NOMO-1 (cell line): ENCODE results near the gene LIMS3.
"Not testable (repeated sequence)": the region's sequence is repeated elsewhere in the genome, so short reads cannot be mapped to it uniquely, and the experiment has no call there.

Experiments
- DNase-seq, 2 experiments: peaks; one replicate each; lab custom pipeline; 2025; ENCODE audit not compliant: unreplicated experiment in 2 of 2; lab: John Stamatoyannopoulos, UW

LIMS3 gene

DNA sequence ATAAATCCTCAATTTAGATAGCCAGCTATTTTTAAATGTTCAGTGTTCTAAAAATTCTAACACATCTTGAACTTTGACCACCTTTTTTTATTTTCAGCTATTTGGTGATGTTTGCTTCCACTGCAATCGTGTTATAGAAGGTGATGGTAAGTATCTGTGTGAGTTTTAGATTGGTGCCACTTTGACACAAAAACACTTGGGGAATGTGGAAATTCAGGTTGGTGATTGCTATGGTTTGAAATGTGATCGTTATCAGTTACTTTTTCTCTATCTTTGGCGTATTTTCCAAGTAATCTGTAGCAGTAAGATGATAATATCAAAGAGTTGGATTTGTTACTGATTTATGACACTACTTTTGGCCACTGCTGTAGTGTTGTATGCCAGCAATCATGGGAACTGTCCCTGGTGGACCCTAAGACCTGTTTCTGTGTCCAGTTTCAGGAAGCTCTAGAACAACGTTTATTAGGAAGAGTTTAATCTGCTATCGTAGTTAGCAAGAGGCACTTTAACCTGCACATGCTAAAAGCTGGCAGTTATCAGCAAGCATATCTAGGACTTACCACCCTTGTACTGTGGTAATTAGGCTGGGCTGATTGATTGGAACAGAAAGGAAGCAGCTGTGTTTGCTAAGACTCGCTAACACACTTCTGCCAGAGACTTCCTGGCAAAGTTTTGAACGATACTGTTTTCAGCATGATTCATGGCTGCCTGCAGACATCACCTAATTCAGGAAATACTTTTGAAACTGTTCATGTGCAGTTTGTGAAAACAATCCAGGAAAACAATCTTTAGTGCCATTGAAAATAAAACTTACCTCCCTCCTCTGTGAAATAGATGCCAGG lies 23.3 kb downstream of the LIMS3 start:
- DNase-seq: not testable (repeated sequence)

DNA sequence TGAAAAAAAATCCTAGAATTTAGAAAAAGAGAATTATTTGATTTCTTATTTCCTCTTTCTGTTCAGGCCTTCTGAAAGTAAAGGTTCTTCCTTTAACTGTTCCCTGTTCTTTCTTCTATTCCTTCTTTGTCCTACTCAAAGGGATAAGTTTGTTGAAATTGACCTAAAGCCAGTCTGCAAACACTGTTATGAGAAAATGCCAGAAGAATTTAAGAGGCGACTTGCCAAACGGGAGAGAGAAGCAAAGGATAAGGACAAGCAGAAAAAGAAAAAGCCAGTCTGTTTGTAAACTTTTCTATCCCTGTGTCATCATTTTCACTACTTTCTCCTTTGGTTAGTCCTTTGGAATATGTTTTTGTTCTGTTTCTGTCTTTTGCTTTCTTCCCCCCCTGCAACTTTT lies 26.0 kb downstream of the LIMS3 start:
- DNase-seq: not testable (repeated sequence)

DNA sequence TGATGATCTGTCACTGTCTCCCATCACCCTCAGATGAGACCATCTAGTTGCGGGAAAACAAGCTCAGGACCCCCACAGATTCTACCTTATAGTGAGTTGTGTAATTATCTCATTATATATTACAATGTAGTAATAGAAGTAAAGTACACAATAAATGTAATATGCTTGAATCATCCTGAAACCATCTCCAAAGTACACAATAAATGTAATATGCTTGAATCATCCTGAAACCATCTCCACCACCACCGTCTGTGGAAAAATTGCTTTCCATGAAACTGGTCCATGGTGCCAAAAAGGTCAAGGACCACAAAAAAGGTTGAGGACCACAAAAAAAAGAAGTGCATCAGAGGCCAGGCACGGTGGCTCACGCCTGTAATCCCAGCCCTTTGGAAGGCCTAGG lies 29.3 kb downstream of the LIMS3 start:
- not testable (repeated sequence) for DNase-seq

DNA sequence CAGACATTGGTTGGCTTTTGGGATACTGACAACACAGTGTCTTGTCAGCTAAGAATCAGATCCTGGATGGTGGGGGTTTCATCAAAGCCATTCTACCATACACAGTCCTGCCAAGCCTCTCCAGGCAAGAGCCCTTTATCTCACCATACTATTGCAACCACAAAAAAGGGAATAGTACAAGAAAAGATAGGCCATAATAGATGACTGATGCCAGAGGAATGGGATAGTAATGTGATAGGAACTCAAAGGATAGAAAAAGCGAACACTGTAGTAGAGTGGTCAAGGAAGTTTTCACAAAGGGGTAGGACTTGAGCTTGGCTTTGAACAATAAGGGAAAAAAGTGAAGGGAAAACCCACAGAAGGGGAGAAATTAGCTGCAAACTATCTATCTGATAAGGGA lies 30.7 kb downstream of the LIMS3 start:
- not testable (repeated sequence) for DNase-seq

DNA sequence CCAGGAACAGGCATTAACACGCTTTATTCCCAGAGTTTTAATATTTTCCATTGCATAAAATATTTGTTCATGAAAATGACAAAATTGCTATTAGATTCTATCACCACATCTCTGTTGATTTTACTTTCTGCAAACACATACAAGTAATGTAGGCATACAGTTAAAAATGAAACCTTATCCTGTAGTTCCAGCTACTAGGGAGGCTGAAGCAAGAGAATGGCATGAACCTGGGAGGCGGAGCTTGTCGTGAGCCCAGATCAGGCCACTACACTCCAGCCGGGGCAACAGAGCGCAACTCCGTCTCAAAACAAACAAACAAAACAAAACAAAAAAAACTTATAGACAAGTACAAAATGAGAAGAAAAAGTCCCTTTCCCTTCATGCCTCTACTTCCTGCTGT lies 38.0 kb downstream of the LIMS3 start:
- not testable (repeated sequence) for DNase-seq

DNA sequence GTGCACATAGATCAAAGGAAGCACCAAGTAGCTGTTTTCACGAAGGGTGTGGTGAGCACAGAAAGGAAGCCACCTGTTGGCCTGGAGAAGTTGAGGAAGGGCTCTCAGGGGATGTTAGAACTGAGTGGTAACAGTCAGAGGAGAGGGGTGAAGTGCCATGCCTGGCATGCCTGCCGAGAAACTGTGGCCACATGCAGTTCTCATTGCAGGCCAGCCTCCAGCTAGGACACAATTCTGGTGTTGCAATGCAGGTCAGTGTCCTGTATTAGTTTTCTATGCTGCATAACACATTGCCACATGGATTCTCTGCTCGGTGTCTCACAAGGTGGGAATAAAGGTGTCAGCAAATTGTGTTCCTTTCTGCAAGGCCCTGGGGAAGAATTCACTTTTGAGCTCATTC lies 46.9 kb downstream of the LIMS3 start:
- DNase-seq: not testable (repeated sequence)

DNA sequence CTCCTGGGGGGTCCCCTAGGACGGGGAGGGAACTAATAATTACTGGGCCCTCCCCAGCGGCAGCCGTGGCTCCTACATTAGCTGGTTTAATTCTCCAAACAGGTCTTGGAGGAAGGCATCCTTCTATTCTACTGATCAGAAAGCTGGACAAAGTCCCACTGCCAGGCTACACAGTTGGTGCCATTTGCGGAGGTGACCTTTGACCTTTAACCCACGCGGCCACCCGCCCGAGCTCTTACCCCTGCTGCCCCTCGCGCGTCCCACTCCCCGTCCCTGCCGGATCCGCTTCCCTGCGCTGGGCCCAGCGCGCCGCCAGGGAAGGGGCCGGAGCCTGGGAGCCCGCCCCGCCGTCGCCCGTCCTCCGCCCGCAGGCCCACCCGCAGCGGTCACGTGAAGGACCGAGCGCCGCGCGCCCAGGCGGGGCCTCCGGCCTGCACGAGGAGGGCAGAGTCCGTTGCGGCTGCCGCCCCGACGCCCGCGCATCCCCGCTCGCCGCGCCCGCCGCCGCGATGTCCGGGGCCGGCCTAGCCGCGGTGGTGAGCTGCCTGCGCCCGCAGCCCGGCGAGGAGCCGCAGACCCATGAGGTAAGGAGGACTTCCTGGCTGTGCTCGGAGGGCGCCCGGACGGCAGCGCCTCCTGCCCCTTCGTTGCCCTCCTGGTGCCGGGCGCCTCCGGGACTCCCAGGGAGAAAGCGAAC lies 48.9 kb downstream of the LIMS3 start:
- DNase-seq: not testable (repeated sequence)

DNA sequence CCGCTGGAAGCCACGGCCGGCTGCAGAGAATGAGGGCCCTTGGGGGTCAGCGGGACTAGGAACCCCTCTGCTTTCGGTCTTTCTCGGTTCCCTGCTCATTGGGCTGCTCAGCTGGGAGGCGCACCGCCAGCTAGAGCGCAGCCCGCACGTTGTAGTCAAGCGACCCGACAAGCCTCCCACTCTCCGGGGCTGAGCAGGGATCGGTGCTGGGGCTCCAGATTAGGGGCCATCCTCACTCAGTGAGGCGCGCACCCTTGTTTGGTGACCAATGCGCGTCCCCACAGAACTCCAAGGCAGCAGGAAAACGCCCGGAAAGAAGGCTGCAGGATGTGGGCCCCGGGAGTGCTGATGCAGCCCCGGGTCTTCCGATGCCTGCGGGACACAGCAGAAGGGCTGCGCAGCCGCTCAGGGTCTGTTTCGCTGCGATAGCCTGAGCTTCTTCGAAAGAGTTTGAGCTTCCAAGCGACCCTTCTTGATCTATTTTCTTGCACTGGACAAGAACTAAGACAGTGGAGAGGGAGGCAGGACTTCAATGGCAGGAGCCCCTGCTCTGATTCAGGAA lies 49.6 kb downstream of the LIMS3 start:
- not testable (repeated sequence) for DNase-seq

DNA sequence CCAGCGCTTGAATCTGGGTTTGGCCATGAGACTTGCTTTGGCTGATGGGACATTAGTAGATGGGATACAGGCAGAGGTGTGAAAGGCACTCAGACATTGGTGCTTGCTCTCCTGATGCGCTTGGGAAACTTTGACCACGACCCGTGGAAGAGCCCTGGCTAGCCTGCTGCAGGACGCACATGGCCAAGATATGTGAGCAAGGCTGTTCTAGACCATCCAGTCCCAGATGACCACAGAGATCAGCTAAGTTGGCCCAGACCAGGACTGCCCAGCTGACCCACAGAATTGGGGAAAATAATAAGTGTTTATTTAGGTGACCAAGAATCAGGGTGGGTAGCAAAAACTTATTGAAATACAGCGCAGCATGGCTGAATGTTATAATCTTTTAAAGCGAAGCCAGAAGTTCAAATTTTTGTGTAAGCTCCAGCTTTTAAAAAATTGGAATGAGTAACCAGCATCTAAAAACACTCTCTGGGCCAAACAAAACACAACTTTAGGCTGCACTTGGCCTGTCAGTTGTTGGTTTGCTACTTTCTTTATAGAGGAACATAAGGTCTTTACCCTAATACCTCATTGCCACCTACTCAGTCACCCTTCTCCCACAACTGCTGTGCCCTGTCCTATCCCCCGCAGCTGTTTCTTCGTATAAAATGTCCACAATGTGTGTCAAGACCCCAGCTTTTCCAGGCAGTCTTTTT lies 51.8 kb downstream of the LIMS3 start:
- not testable (repeated sequence) for DNase-seq

DNA sequence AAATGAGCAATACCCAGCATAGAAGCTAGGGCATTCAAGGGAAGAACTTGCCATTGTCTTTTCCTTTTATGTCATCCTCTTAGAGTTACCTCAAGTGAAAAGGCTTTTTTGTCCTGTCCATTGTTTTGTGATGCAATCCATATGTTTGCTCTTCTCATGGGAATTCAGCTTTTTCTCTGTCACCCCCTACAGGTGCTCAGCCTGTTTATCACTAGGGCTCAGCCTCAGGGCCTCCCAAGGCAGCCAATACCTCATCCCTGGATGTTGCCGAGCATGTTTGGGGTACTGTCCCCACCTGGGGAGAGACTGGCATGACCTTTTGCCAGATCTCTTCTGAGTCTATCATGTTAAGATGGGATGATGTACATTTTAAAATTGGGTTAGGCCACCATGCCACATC lies 65.5 kb downstream of the LIMS3 start:
- DNase-seq: not testable (repeated sequence)

DNA sequence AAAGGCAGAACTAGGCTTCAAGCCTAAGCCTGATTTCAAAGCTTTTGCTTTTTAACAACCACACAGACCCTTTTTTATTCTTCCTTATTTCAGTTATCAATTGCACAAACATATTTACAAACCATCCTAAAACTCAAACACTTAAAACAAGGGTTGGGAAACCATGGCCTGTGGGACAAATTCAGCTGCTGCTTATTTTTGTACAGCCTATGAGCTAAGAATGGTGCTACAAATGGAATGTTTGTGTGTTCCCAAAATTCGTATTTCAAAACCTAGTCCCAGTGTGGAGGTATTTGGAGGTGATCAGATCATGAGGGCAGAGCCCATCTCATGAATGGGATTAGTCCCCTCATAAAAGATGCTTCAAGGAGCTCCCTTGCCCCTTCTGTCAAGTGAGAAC lies 67.0 kb downstream of the LIMS3 start:
- DNase-seq: not testable (repeated sequence)

DNA sequence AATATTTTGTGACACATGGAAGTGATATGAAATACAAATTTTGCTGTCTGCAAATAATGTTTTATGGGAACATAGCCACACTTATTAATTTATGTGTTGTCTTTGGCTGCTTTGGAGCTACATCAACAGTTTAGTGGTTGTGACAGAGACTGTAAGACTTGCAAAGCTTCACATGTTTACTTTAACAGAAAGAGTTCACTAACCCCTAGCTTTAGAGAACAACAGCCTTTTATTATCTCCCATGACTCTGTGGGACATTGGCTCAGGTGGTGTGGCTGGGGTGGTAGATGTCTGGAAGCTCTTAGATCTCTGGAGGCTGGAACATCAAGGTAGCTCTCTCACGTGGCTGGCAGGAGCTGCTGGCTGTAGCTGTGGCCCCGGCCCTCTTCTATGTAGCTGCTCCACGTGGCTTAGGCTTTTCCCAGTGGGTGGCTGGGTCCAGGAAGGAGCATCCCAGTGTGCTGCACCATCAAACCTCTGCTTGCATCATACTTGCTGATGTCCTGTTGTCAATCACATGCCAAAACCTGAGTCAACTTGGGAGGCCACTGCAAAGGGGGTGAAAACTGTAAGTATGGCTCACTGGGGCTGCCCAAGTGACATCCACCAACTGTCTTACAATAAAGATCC lies 67.7 kb downstream of the LIMS3 start:
- DNase-seq: not testable (repeated sequence)

DNA sequence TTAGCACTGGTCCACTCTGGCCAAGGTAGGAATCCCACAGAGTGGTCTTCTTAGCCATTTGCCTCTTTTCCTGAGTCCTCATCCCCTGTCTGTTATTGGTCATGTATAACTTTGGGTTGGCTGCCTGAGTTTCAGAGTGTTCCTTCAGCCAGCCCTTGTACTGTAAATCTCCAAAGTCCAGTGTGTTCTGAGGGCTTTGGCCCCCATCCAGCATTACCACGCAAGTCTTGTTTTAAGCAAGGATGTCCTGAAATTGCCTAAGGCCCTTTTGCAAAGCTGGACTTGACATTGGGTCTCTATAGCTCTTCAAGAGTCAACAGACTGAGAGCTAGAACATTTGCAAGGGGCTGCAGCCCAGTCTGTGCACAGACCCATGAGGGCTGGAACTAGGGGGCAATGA lies 68.4 kb downstream of the LIMS3 start:
- DNase-seq: not testable (repeated sequence)

DNA sequence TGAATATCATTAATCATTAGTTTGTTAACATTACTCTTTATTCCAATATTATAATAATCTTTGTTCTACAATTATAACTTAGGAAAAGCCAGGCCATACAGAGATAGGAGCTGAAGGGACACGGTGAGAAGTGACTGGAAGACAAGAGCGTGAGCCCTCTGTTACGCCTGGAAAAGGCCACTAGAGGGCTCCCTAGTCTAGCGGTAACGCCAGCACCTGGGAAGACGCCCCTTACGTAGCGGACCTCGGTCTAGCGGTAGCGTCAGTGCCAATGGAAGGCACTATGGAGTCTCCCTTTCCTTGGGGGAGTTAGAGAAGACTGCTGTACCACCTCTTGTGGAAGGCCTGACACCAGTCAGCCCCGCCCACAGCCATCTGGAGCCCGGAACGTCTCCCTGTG lies 71.4 kb downstream of the LIMS3 start:
- not testable (repeated sequence) for DNase-seq

DNA sequence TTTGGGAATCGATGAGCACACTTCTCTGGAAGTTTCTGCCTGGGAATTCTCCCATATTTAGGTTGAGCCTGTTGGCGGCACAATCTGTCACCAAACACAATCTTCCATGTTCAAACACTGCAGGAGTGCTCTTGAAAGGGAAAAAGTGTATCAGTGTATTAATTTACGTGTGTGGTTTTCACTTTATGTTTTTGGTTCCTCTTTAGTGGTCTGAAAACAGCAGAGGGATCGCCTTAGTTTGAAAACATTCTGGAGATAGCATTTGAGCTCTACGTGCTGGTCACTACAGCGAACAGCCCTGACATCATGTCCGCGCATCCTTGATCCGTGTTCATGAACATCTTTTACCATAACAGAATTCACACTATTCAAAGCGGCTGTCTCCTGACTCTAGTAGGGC lies 73.2 kb downstream of the LIMS3 start:
- not testable (repeated sequence) for DNase-seq
